Uterus (tissue), 4 donors: Measurements from ENCODE around the gene FSIP1. TPM values are rescaled to one million over a fixed set of nuclear protein-coding genes. Genes with fewer than 3 reads are reported as not detected.

Experiments
- DNase-seq, 2 donors: peaks; one replicate each; pipeline ENCODE4 v3.0.0-alpha.2; 2019 to 2020
- H3K27ac ChIP-seq, 2 donors: fragments of 200-600 bp; sonication (generic); 1 replicate in 1 of 2; 2 replicates in 1 of 2; pipeline ENCODE4 v1.5.1; 2016 to 2018
- H3K27me3 ChIP-seq, 2 donors: fragments of 200-600 bp; sonication (generic); one replicate each; pipeline ENCODE4 v1.5.1; 2018 to 2019; ENCODE audit warnings: control low read depth in 1 of 2
- H3K36me3 ChIP-seq, 2 donors: fragments of 200-600 bp; sonication (generic); one replicate each; pipeline ENCODE4 v1.5.1; 2019; ENCODE audit warnings: control low read depth in 1 of 2
- H3K4me1 ChIP-seq, 2 donors: fragments of 200-600 bp; sonication (generic); one replicate each; pipeline ENCODE4 v1.5.1; 2018 to 2019; ENCODE audit warnings: control low read depth in 1 of 2
- H3K4me3 ChIP-seq, 2 donors: fragments of 200-600 bp; sonication (generic); 1 replicate in 1 of 2; 2 replicates in 1 of 2; pipeline ENCODE4 v1.5.1; 2018 to 2019; ENCODE audit warnings: mild to moderate bottlenecking in 1 of 2
- H3K9me3 ChIP-seq, 2 donors: fragments of 200-600 bp; sonication (generic); one replicate each; pipeline ENCODE4 v1.5.1; 2019; ENCODE audit warnings: control low read depth in 1 of 2
- POLR2A ChIP-seq, 2 donors: fragments of 450-650 bp; IDR thresholded peaks; one replicate each; pipeline ENCODE4 v1.6.1; 2016; ENCODE audit warnings: antibody characterized with exemption in 2 of 2, mild to moderate bottlenecking in 1 of 2, moderate library complexity in 1 of 2
- intact Hi-C: fragments of 100-400 bp; cut with DNase I; formaldehyde crosslinking; loops from one replicate; pipeline ENCODE4 v1.15.1; 2023; ENCODE audit warnings: low total_unique reads
- total RNA-seq, 4 donors: library from RNA; depleted of rRNA in 3 of 4; stranded (reverse); fragments of >200 nt in 3 of 4; gene quantifications; one replicate each; pipeline versions ENCODE4 v1.1.0 to v1.2.4, GENCODE V29; 2014 to 2023
- TF ChIP-seq, protein P1 (sequence below), 4 experiments: fragments of 200-600 bp in 2 of 4; fragments of 450-650 bp in 2 of 4; sonication (generic) in 2 of 4; IDR thresholded peaks; one replicate each; pipeline ENCODE4 v1.5.1; 2016 to 2019; ENCODE audit warnings: antibody characterized with exemption in 4 of 4, mild to moderate bottlenecking in 2 of 4, moderate library complexity in 1 of 4
- donor health status: DM: yes; HTN: yes; CAD: no.

FSIP1 gene
- total RNA-seq, 4 donors from 2014 or later: 0.77 to 4.3 (median 2.6) TPM

DNA sequence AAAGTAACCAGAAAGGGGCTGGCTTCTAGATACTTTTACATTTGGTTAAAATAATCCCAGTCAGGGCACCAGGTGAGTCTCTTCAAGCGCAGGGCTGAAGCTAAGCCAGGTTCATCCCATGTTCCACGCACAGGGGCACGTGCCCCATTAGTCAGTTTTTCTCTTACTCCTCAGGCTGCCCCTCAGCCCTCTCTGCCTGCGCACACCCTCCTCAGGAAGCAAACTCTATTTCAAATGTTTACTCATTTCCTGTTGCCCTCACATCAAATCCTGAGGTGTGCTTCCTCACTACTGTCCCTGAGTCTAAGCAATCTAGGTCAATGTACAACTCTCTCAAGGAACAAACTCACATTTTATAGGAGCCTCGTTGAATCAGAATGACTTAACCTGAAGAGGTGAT is 153.3 kb downstream of the FSIP1 start:
- H3K4me1 ChIP-seq: no peaks in the 10 kb centered on the region
- no peaks in the 10 kb centered on the region for H3K9me3 ChIP-seq
- peak overlapping the region; percentile 10 to 22 for H3K27ac ChIP-seq
- TF ChIP-seq, protein P1, sequence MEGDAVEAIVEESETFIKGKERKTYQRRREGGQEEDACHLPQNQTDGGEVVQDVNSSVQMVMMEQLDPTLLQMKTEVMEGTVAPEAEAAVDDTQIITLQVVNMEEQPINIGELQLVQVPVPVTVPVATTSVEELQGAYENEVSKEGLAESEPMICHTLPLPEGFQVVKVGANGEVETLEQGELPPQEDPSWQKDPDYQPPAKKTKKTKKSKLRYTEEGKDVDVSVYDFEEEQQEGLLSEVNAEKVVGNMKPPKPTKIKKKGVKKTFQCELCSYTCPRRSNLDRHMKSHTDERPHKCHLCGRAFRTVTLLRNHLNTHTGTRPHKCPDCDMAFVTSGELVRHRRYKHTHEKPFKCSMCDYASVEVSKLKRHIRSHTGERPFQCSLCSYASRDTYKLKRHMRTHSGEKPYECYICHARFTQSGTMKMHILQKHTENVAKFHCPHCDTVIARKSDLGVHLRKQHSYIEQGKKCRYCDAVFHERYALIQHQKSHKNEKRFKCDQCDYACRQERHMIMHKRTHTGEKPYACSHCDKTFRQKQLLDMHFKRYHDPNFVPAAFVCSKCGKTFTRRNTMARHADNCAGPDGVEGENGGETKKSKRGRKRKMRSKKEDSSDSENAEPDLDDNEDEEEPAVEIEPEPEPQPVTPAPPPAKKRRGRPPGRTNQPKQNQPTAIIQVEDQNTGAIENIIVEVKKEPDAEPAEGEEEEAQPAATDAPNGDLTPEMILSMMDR (IDR thresholded peaks at IDR 0.05): no peak
- no peak for TF ChIP-seq POLR2A (IDR thresholded peaks at IDR 0.05)
- no peaks in the 10 kb centered on the region for H3K27me3 ChIP-seq
- no peaks in the 10 kb centered on the region for H3K36me3 ChIP-seq
- no peak for DNase-seq
- intact Hi-C loops: no loop called here
- no peak overlapping the region for H3K4me3 ChIP-seq

DNA sequence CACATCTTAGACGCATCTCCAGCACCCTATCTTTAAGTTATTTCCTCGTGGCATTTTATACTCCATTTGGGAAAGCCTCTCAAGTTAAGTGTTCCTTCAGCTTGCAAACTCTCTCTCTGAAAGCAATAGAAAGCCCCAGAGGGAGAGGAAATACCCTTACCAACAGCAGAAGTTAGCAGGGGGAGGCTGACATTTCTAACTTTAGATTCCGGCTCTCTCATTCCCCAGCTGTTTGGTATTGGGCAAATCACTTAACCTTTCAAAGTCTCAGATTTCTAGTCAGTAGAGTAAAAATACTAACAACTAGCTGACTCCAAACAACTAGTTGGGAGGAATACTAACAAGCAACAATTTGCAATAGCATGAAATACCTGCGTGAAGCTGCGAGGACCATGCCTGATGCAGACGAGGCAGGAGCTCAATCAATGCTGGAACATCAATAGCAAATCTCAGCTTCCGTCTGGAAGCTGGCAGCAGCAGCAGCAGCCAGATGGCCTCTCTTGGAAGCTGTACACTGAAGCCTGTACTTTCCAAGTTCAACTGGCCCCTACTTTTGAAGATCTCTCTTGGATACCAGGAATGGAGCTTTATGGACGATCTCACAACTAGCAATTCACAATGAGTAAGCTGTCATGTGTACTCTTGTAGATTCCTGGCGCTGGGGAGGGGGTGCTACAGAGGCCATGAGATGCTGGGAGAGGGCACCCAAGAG is 153.9 kb downstream of the FSIP1 start:
- Histone ChIP-seq H3K27ac (peak overlapping the region; percentile 10 to 19), H3K4me1 (no peaks in the 10 kb centered on the region), H3K27me3 (no peaks in the 10 kb centered on the region), H3K4me3 (no peak overlapping the region), H3K9me3 (no peaks in the 10 kb centered on the region), H3K36me3 (no peaks in the 10 kb centered on the region)
- DNase-seq: no peak
- TF ChIP-seq, protein P1 (IDR thresholded peaks at IDR 0.05): no peak
- no peak for TF ChIP-seq POLR2A (IDR thresholded peaks at IDR 0.05)
- intact Hi-C loops: no loop called here

DNA sequence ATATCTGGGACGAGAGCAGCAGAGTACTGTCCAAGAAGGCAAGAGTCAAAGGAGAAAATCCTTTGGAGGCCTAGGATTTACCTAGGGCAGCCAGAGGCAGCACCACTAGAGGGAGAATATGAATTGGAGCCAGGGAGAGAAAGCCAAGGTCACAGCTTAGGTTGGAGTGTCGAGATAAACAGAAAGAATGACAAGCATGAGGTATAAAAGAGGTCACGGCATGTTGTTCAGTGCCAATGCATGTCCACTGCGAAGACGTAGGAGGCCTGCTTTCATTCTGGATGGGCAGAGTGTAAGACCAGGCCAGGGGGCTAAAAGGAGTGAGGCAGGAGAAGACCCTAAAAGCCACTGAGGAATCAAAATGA is 154.5 kb downstream of the FSIP1 start:
- no peak for DNase-seq
- H3K27me3 ChIP-seq: no peaks in the 10 kb centered on the region
- H3K4me3 ChIP-seq: no peak overlapping the region
- no peak overlapping the region for H3K27ac ChIP-seq
- H3K9me3 ChIP-seq: no peaks in the 10 kb centered on the region
- H3K36me3 ChIP-seq: no peaks in the 10 kb centered on the region
- TF ChIP-seq, protein P1 (IDR thresholded peaks at IDR 0.05): no peak
- no peak for TF ChIP-seq POLR2A (IDR thresholded peaks at IDR 0.05)
- no peaks in the 10 kb centered on the region for H3K4me1 ChIP-seq
- intact Hi-C loops: no loop called here

DNA sequence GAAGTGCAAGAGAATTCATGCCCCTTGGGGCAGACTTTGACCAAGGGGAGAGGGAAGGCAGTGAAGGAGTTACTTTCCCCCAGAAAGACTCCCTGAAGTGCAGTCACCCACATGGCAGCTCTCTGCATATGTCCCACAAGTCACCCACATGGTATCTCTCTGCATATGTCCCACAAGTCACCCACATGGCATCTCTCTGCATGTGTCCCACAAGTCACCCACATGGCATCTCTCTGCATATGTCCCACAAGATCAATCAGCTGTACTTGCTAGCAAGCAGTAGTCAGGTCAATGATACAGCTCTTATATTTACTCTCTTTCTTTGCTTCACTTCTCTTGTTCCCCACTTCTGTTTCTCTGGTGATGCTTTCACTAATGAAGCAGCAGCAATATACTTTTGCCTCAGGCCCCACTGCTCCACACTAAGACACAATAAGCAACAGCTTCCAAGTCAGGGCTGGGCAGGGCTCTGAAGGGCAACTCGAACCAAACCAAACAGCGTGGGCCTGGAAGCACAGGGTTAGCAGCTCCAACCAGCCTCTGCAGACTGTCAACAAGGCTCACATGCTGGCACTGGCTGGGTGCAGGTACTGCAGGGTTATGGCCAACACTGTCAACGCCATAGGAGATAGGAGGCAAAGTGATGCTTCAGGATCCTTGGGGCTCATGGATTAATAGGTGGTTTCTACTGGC is 155.0 kb downstream of the FSIP1 start:
- Histone ChIP-seq H3K4me1 (no peaks in the 10 kb centered on the region), H3K27me3 (no peaks in the 10 kb centered on the region), H3K4me3 (no peak overlapping the region), H3K36me3 (no peaks in the 10 kb centered on the region), H3K9me3 (no peaks in the 10 kb centered on the region), H3K27ac (no peak overlapping the region)
- no peak for DNase-seq
- intact Hi-C loops: no loop called here
- TF ChIP-seq POLR2A (IDR thresholded peaks at IDR 0.05): no peak
- TF ChIP-seq, protein P1 (IDR thresholded peaks at IDR 0.05): no peak

DNA sequence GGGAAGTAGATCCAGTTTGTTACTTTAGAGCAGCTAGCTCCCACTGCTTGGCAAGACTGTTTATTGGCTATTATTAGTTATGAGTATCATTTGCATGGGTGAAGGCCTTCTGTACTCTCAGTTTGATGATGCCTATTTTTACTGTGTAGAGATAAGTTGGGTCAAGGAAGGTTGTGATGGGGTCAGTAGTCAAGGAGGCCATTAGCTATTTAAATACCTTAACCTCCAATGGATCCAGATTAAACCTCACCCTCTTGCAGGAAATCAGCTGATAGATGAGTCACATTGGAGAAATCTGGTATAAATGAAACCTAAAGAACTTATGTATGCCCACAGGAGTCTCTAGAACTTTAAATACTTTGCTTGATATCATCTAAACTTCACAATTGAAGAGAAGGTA is 156.8 kb downstream of the FSIP1 start:
- Histone ChIP-seq H3K27ac (peak overlapping the region in 1 of 2 donors; percentile 76), H3K4me1 (no peaks in the 10 kb centered on the region), H3K9me3 (no peaks in the 10 kb centered on the region), H3K36me3 (no peaks in the 10 kb centered on the region), H3K4me3 (no peak overlapping the region), H3K27me3 (no peaks in the 10 kb centered on the region)
- no peak for DNase-seq
- TF ChIP-seq, protein P1 (IDR thresholded peaks at IDR 0.05): no peak
- no peak for TF ChIP-seq POLR2A (IDR thresholded peaks at IDR 0.05)
- intact Hi-C loops: no loop called here
